ENCODE data around the gene NUF2.
"Not testable (repeated sequence)": the region's sequence is repeated elsewhere in the genome, so short reads cannot be mapped to it uniquely, and the experiment has no call there.

NUF2 gene

GRCh38 chr1:163321311-163322305 lies at the start of gene NUF2:
Gene NUF2 (plus strand): TSS chr1:163321954. CDS start chr1:163326052, 4,098 bp downstream.
- DNase-seq = peak; percentile 99

GRCh38 chr1:163273766-163274441 lies 47.9 kb upstream of the NUF2 start:
- no peak for DNase-seq

GRCh38 chr1:163275222-163275621 lies 46.5 kb upstream of the NUF2 start:
- DNase-seq = no peak

- no peak for DNase-seq
These were observed 43.2 kb upstream of the NUF2 start for GRCh38 chr1:163278602-163279001.

- DNase-seq = not testable (repeated sequence)
These were observed 36.9 kb upstream of the NUF2 start for GRCh38 chr1:163284867-163285266.

- DNase-seq = no peak
These were observed 31.6 kb upstream of the NUF2 start for GRCh38 chr1:163290025-163290640.

- no peak for DNase-seq
These were observed 30.3 kb upstream of the NUF2 start for GRCh38 chr1:163291461-163291860.

- not testable (repeated sequence) for DNase-seq
These were observed 29.6 kb upstream of the NUF2 start for GRCh38 chr1:163292153-163292552.

GRCh38 chr1:163293497-163293896 lies 28.3 kb upstream of the NUF2 start:
- DNase-seq = not testable (repeated sequence)

GRCh38 chr1:163295949-163296348 lies 25.8 kb upstream of the NUF2 start:
- no peak for DNase-seq

- peak; percentile 99 for DNase-seq
These were observed 25.1 kb upstream of the NUF2 start for GRCh38 chr1:163296504-163297263.

- DNase-seq = peak; percentile 48
These were observed 23.4 kb upstream of the NUF2 start for GRCh38 chr1:163298365-163298764.

- peak; percentile 31 for DNase-seq
These were observed 21.2 kb upstream of the NUF2 start for GRCh38 chr1:163300568-163300967.

- no peak for DNase-seq
These were observed 18.2 kb upstream of the NUF2 start for GRCh38 chr1:163303561-163303960.

- DNase-seq = no peak
These were observed 16.3 kb upstream of the NUF2 start for GRCh38 chr1:163305441-163305840.

GRCh38 chr1:163307479-163308171 lies 14.1 kb upstream of the NUF2 start:
- no peak for DNase-seq

GRCh38 chr1:163308811-163309210 lies 12.9 kb upstream of the NUF2 start:
- DNase-seq = no peak

- DNase-seq = peak; percentile 64
These were observed 5.9 kb upstream of the NUF2 start for GRCh38 chr1:163315773-163316374.

- DNase-seq = no peak
These were observed 863 bp upstream of the NUF2 start for GRCh38 chr1:163320891-163321290.

GRCh38 chr1:163323339-163323738 lies 1.6 kb downstream of the NUF2 start:
- DNase-seq = not testable (repeated sequence)

- no peak for DNase-seq
These were observed 9.4 kb downstream of the NUF2 start for GRCh38 chr1:163331116-163331515.

- no peak for DNase-seq
These were observed 13.5 kb downstream of the NUF2 start for GRCh38 chr1:163335216-163335615.
